Hepatocyte (in vitro differentiated cells): Measurements from ENCODE around the gene FYN. TPM values are rescaled to one million over a fixed set of nuclear protein-coding genes. Genes with fewer than 3 reads are reported as not detected.

ENCODE experiments used
- DNase-seq: peaks from one replicate; pipeline ENCODE4 v3.0.0-alpha.2; 2016; ENCODE audit warnings: low spot score
- H2AFZ ChIP-seq: fragments of 200-600 bp; sonication (generic); 2 replicates; pipeline ENCODE4 v1.6.0; 2016; ENCODE audit warnings: antibody characterized with exemption, mild to moderate bottlenecking
- H3K27ac ChIP-seq: fragments of 200-600 bp; sonication (generic); 2 replicates; pipeline ENCODE4 v1.5.1; 2016; ENCODE audit warnings: mild to moderate bottlenecking
- H3K27me3 ChIP-seq: fragments of 200-600 bp; sonication (generic); 2 replicates; pipeline ENCODE4 v1.6.1; 2016
- H3K36me3 ChIP-seq: fragments of 200-600 bp; sonication (generic); replicated peaks from 2 replicates; pipeline ENCODE4 v1.5.1; 2016; ENCODE audit warnings: low read depth; ENCODE audit not compliant: insufficient read depth
- H3K4me1 ChIP-seq: fragments of 200-600 bp; sonication (generic); 2 replicates; pipeline ENCODE4 v1.5.1; 2016; ENCODE audit warnings: mild to moderate bottlenecking, moderate library complexity; ENCODE audit not compliant: insufficient read depth
- H3K4me2 ChIP-seq: fragments of 200-600 bp; sonication (generic); 2 replicates; pipeline ENCODE4 v1.6.0; 2016
- H3K4me3 ChIP-seq: fragments of 200-600 bp; sonication (generic); 2 replicates; pipeline ENCODE4 v1.5.1; 2016; ENCODE audit warnings: mild to moderate bottlenecking
- H3K79me2 ChIP-seq: fragments of 200-600 bp; sonication (generic); 2 replicates; pipeline ENCODE4 v1.6.0; 2017; ENCODE audit warnings: mild to moderate bottlenecking
- H3K9me2 ChIP-seq: fragments of 200-600 bp; sonication (generic); replicated peaks from 2 replicates; pipeline ENCODE4 v1.6.0; 2017; ENCODE audit warnings: mild to moderate bottlenecking; ENCODE audit not compliant: insufficient read depth
- H3K9me3 ChIP-seq: fragments of 200-600 bp; sonication (generic); 2 replicates; pipeline ENCODE4 v1.5.1; 2016; ENCODE audit warnings: low read depth, mild to moderate bottlenecking
- H4K20me1 ChIP-seq: fragments of 200-600 bp; sonication (generic); 2 replicates; pipeline ENCODE4 v1.6.0; 2016; ENCODE audit warnings: mild to moderate bottlenecking; ENCODE audit not compliant: insufficient read depth, poor library complexity, severe bottlenecking
- EZH2 ChIP-seq: fragments of 200-600 bp; sonication (generic); IDR thresholded peaks from 2 replicates; pipeline ENCODE4 v1.6.1; 2016; ENCODE audit warnings: antibody characterized with exemption, mild to moderate bottlenecking, borderline replicate concordance
- EZH2phosphoT487 ChIP-seq: fragments of 200-600 bp; sonication (generic); IDR thresholded peaks from one replicate; pipeline ENCODE4 v1.6.1; 2018; ENCODE audit warnings: antibody characterized with exemption, mild to moderate bottlenecking, low read depth, moderate library complexity; ENCODE audit not compliant: unreplicated experiment, severe bottlenecking
- WGBS: methylation state at CpG from one replicate; pipeline ENCODE4 v1.1.6; 2016; ENCODE audit warnings: low lambda C conversion rate; ENCODE audit errors: missing lambda C conversion rate; 5-methylcytosine and 5-hydroxymethylcytosine counted together
- polyA plus RNA-seq: library from polyadenylated mRNA; unstranded; fragments of >200 nt; fragmentation: Nextera tagmentation; extraction: Ambion mirVana; gene quantifications from 2 replicates; pipeline ENCODE4 v1.2.1, GENCODE V29; 2016
- total RNA-seq: library from RNA; depleted of rRNA; stranded (reverse); fragments of >200 nt; gene quantifications from 2 replicates; pipeline ENCODE4 v1.2.3, GENCODE V29; 2014
- TF ChIP-seq, protein P1 (sequence below): fragments of 200-600 bp; sonication (generic); IDR thresholded peaks from 2 replicates; pipeline ENCODE4 v1.5.1; 2016; ENCODE audit warnings: antibody characterized with exemption, mild to moderate bottlenecking; ENCODE audit not compliant: poor library complexity

FYN gene
- total and polyA plus RNA-seq, 2 experiments from 2014 or later, result 40.0 to 70.1 TPM

DNA sequence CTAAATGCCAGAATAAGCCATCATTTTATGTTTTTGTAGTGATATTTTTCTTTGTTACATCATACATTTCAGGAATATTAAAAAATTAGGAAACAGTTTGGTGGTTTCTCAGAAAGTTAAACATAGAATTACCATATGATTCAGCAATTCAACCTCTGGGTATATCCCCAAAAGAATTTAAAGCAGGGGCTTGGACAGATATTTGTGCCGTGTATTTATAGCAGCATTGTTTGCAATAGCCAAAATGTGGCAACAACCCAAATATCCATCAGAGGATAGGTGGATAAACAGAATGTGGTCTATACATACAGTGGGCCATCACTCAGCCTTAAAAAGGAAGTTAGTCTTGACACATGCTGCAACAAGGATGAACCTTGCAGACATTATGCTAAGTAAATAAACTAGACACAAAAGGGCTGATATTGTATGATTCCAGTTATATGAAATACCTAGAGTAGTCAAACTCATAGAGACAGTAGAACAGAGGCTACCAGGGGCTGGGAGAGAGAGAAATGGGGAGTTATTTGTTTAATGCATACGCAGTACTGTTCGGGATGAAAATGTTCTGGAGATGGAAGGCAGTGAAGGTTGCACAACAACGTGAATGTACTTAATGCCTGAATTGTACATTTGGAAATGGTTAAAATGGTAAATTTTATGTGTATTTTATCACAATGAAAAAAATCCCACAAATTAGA lies 248.7 kb downstream of the FYN start:
- H3K4me2 ChIP-seq, result no peak overlapping the region
- no peaks in the 10 kb centered on the region for H4K20me1 ChIP-seq
- H3K4me1 ChIP-seq, result peaks cover 2% of the 10 kb centered on the region
- TF ChIP-seq, protein P1, sequence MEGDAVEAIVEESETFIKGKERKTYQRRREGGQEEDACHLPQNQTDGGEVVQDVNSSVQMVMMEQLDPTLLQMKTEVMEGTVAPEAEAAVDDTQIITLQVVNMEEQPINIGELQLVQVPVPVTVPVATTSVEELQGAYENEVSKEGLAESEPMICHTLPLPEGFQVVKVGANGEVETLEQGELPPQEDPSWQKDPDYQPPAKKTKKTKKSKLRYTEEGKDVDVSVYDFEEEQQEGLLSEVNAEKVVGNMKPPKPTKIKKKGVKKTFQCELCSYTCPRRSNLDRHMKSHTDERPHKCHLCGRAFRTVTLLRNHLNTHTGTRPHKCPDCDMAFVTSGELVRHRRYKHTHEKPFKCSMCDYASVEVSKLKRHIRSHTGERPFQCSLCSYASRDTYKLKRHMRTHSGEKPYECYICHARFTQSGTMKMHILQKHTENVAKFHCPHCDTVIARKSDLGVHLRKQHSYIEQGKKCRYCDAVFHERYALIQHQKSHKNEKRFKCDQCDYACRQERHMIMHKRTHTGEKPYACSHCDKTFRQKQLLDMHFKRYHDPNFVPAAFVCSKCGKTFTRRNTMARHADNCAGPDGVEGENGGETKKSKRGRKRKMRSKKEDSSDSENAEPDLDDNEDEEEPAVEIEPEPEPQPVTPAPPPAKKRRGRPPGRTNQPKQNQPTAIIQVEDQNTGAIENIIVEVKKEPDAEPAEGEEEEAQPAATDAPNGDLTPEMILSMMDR, result no peak
- TF ChIP-seq EZH2 (no peak), EZH2phosphoT487 (no peak)
- no peak overlapping the region for H3K27ac ChIP-seq
- no peaks in the 10 kb centered on the region for H3K27me3 ChIP-seq
- H3K9me2 ChIP-seq, result no peaks in the 10 kb centered on the region
- no peaks in the 10 kb centered on the region for H3K36me3 ChIP-seq
- no peaks in the 10 kb centered on the region for H3K79me2 ChIP-seq
- 72% methylated on average over 4 of the region's 4 CpGs for WGBS
- H2AFZ ChIP-seq, result no peak overlapping the region
- DNase-seq, result no peak
- no peak overlapping the region for H3K4me3 ChIP-seq
- no peaks in the 10 kb centered on the region for H3K9me3 ChIP-seq

DNA sequence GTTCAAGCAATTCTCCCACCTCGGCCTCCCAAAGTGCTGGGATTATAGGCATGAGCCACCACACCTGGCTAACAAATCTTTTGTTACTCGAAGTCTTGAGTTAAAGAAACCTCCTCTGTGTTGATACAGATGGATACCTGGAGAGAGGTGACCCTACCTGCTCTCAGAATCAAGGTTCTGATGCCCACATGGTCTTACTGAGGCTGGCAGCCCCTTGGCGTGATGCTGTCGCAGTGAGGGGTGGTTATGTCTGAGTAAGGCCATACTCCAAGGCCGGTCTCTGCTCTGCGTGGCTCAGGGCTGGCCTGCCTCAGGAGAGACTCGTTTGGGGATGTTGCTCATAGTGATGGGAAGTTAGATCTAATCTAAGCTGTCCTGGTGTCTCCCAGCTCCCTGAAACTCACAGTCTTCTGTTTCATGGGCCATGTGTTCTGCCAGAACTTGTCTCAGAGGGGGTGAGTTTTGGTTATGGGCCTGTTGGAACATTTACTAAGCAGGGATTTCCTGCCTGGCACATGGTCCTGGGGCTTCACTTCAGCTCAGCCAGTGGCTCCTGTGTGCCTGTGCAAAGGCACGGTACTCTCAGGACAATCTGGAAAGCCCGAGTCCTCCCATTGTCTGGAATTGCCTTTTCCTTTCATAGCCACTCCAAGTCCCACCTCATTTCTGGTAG lies 250.1 kb downstream of the FYN start:
- TF ChIP-seq, protein P1, result no peak
- TF ChIP-seq EZH2phosphoT487 (no peak), EZH2 (no peak)
- Histone ChIP-seq H2AFZ (no peak overlapping the region), H3K27me3 (no peaks in the 10 kb centered on the region), H3K9me3 (no peaks in the 10 kb centered on the region), H3K4me3 (no peak overlapping the region), H3K4me1 (peaks cover 2% of the 10 kb centered on the region), H3K9me2 (no peaks in the 10 kb centered on the region), H3K4me2 (no peak overlapping the region), H4K20me1 (no peaks in the 10 kb centered on the region), H3K36me3 (no peaks in the 10 kb centered on the region), H3K79me2 (no peaks in the 10 kb centered on the region), H3K27ac (no peak overlapping the region)
- 81% methylated on average over 9 of the region's 9 CpGs for WGBS
- DNase-seq, result no peak

DNA sequence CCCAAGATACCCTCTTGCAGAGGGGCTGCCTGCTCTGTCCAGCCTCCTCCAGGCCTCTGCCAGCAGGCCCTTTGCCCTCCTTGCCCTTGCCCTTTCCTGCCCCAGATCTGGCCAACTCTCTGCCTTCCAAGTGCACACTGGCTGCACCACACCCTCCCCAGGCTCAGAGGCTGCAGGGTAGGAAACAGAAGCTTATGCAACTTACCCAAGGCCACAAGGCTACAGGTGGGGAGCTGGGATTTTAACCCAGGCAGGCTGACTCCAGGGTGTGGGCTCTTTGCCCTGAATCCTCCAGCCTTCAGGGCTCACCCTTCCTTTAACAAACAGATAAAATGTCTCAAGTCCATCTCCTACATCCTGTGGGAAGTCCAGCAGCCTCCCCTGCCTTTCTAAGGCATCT lies 253.1 kb downstream of the FYN start:
- H3K4me2 ChIP-seq, result no peak overlapping the region
- H2AFZ ChIP-seq, result no peak overlapping the region
- H3K36me3 ChIP-seq, result no peaks in the 10 kb centered on the region
- no peak overlapping the region for H3K27ac ChIP-seq
- H3K9me3 ChIP-seq, result no peaks in the 10 kb centered on the region
- H3K79me2 ChIP-seq, result no peaks in the 10 kb centered on the region
- no peaks in the 10 kb centered on the region for H3K9me2 ChIP-seq
- peaks cover 9% of the 10 kb centered on the region for H3K4me1 ChIP-seq
- no peak overlapping the region for H3K4me3 ChIP-seq
- no peaks in the 10 kb centered on the region for H4K20me1 ChIP-seq
- TF ChIP-seq, protein P1, result no peak
- no peak for TF ChIP-seq EZH2
- TF ChIP-seq EZH2phosphoT487, result no peak
- DNase-seq, result no peak
- no peaks in the 10 kb centered on the region for H3K27me3 ChIP-seq
